SHP77 treated with DMSO at 0.1 percent for 48 hours (cell line): ENCODE results near the gene PGLYRP4.

Experiments used
- DNase-seq: peaks from one replicate; lab custom pipeline; 2025; lab: John Stamatoyannopoulos, UW

The PGLYRP4 gene

GRCh38 chr1:153348511-153349362 lies at the start of gene PGLYRP4:
TSS of gene PGLYRP4 (minus strand) at chr1:153348841. CDS start at chr1:153347932, 909 bp downstream.
- no peak for DNase-seq

- no peak for DNase-seq
These were observed 49.4 kb upstream of the PGLYRP4 start for GRCh38 chr1:153397924-153398651.

- no peak for DNase-seq
These were observed 48.6 kb upstream of the PGLYRP4 start for GRCh38 chr1:153397051-153397923.

GRCh38 chr1:153396461-153396860 lies 47.8 kb upstream of the PGLYRP4 start:
- DNase-seq = no peak

- no peak for DNase-seq
These were observed 47.1 kb upstream of the PGLYRP4 start for GRCh38 chr1:153395776-153396175.

GRCh38 chr1:153395136-153395685 lies 46.6 kb upstream of the PGLYRP4 start:
- DNase-seq = no peak

GRCh38 chr1:153394391-153394790 lies 45.8 kb upstream of the PGLYRP4 start:
- no peak for DNase-seq

- no peak for DNase-seq
These were observed 45.3 kb upstream of the PGLYRP4 start for GRCh38 chr1:153393926-153394325.

- no peak for DNase-seq
These were observed 44.2 kb upstream of the PGLYRP4 start for GRCh38 chr1:153392822-153393221.

GRCh38 chr1:153392258-153392657 lies 43.6 kb upstream of the PGLYRP4 start:
- DNase-seq = no peak

- DNase-seq = no peak
These were observed 42.5 kb upstream of the PGLYRP4 start, which contains the start of gene S100A8 for GRCh38 chr1:153390938-153391710. TSS of gene S100A8 (minus strand) at chr1:153391073. CDS start at chr1:153390535, 538 bp downstream.

- no peak for DNase-seq
These were observed 41.6 kb upstream of the PGLYRP4 start for GRCh38 chr1:153389973-153390879.

- no peak for DNase-seq
These were observed 40.8 kb upstream of the PGLYRP4 start for GRCh38 chr1:153389401-153389800.

- no peak for DNase-seq
These were observed 39.1 kb upstream of the PGLYRP4 start for GRCh38 chr1:153387785-153388184.

GRCh38 chr1:153387001-153387400 lies 38.4 kb upstream of the PGLYRP4 start:
- DNase-seq = no peak

- no peak for DNase-seq
These were observed 37.9 kb upstream of the PGLYRP4 start for GRCh38 chr1:153386500-153386901.

GRCh38 chr1:153384958-153385580 lies 36.4 kb upstream of the PGLYRP4 start:
- no peak for DNase-seq

GRCh38 chr1:153380711-153381110 lies 32.1 kb upstream of the PGLYRP4 start:
- no peak for DNase-seq

- no peak for DNase-seq
These were observed 30.9 kb upstream of the PGLYRP4 start for GRCh38 chr1:153379591-153379990.
